ENCODE measurements around the gene CHST13. TPM values are rescaled to one million over a fixed set of nuclear protein-coding genes. Genes with fewer than 3 reads are reported as not detected.

Gene CHST13
- not detected in 2 replicates for total RNA-seq (2014; rRNA removed; shearing (Covaris generic))
- 0.06 TPM in 1 of 2 replicates, not detected in the other for polyA plus RNA-seq (2015; cell fraction: cytosol; rRNA removed)
- polyA plus RNA-seq (2015; cell fraction: nucleus; rRNA removed): not detected in 2 replicates

- DNase-seq (ENCODE audit: low read depth): no peak
Observed at GRCh38 chr3:126523745-126524428, at the start of gene CHST13. CHST13 (plus strand) TSS chr3:126524155; CDS start chr3:126524333, 178 bp downstream.

- DNase-seq (ENCODE audit: low read depth): peak; percentile 39
Observed at GRCh38 chr3:126474498-126475412, 49.2 kb upstream of the CHST13 start.

- peak; percentile 89 for DNase-seq (ENCODE audit: low read depth)
Observed at GRCh38 chr3:126475413-126476114, 48.4 kb upstream of the CHST13 start, which contains the start of gene ZXDC. ZXDC (minus strand) TSS chr3:126475891; CDS start chr3:126475865, 26 bp downstream.

- DNase-seq (ENCODE audit: low read depth): peak; percentile 28
Observed at GRCh38 chr3:126476166-126477060, 47.5 kb upstream of the CHST13 start.

GRCh38 chr3:126477061-126477380, 46.9 kb upstream of the CHST13 start:
- no peak for DNase-seq (ENCODE audit: low read depth)

- no peak for DNase-seq (ENCODE audit: low read depth)
Observed at GRCh38 chr3:126478581-126479310, 45.2 kb upstream of the CHST13 start.

- no peak for DNase-seq (ENCODE audit: low read depth)
Observed at GRCh38 chr3:126479642-126480041, 44.3 kb upstream of the CHST13 start.

- DNase-seq (ENCODE audit: low read depth): no peak
Observed at GRCh38 chr3:126480206-126480605, 43.7 kb upstream of the CHST13 start.

GRCh38 chr3:126480861-126481260, 43.1 kb upstream of the CHST13 start:
- DNase-seq (ENCODE audit: low read depth): no peak

GRCh38 chr3:126481808-126482502, 42.0 kb upstream of the CHST13 start:
- no peak for DNase-seq (ENCODE audit: low read depth)

GRCh38 chr3:126482503-126483255, 41.3 kb upstream of the CHST13 start:
- no peak for DNase-seq (ENCODE audit: low read depth)

GRCh38 chr3:126483321-126483761, 40.6 kb upstream of the CHST13 start:
- DNase-seq (ENCODE audit: low read depth): no peak

GRCh38 chr3:126484148-126484547, 39.8 kb upstream of the CHST13 start:
- no peak for DNase-seq (ENCODE audit: low read depth)

- DNase-seq (ENCODE audit: low read depth): no peak
Observed at GRCh38 chr3:126484662-126485061, 39.3 kb upstream of the CHST13 start.

GRCh38 chr3:126485176-126485897, 38.6 kb upstream of the CHST13 start:
- DNase-seq (ENCODE audit: low read depth): no peak

GRCh38 chr3:126485956-126486355, 38.0 kb upstream of the CHST13 start:
- no peak for DNase-seq (ENCODE audit: low read depth)

- DNase-seq (ENCODE audit: low read depth): no peak
Observed at GRCh38 chr3:126486360-126486847, 37.6 kb upstream of the CHST13 start.
